Nephron (organoid): Measurements from ENCODE around the gene RNASE3.
"Not testable (repeated sequence)": the region's sequence is repeated elsewhere in the genome, so short reads cannot be mapped to it uniquely, and the experiment has no call there.

ENCODE experiments used
- H3K27ac Mint-ChIP-seq, 3 experiments: 2 replicates each; pipeline ENCODE4 v1.8.0; 2020; ENCODE audit warnings: mixed read lengths in 3 of 3, mild to moderate bottlenecking in 2 of 3, moderate library complexity in 1 of 3
- H3K27me3 Mint-ChIP-seq: 2 replicates; pipeline ENCODE4 v1.8.0; 2021; ENCODE audit warnings: low read depth, mild to moderate bottlenecking, moderate library complexity, mixed read lengths
- H3K36me3 Mint-ChIP-seq: 2 replicates; pipeline ENCODE4 v1.8.0; 2020; ENCODE audit warnings: low read depth, mixed read lengths
- H3K4me1 Mint-ChIP-seq: 2 replicates; pipeline ENCODE4 v1.8.0; 2020; ENCODE audit warnings: mixed read lengths
- H3K4me3 Mint-ChIP-seq, 3 experiments: 2 replicates each; pipeline ENCODE4 v1.8.0; 2020; ENCODE audit warnings: mild to moderate bottlenecking in 3 of 3, mixed read lengths in 3 of 3, moderate library complexity in 2 of 3
- H3K9me3 Mint-ChIP-seq: 2 replicates; pipeline ENCODE4 v1.8.0; 2020; ENCODE audit warnings: mixed read lengths
- TF ChIP-seq, protein P1 (sequence below), 3 experiments: fragments of 200-600 bp; sonication (generic); IDR thresholded peaks; one replicate each; pipeline ENCODE4 v1.5.0; 2021; ENCODE audit warnings: antibody characterized with exemption in 3 of 3; ENCODE audit not compliant: unreplicated experiment in 3 of 3

The RNASE3 gene

DNA sequence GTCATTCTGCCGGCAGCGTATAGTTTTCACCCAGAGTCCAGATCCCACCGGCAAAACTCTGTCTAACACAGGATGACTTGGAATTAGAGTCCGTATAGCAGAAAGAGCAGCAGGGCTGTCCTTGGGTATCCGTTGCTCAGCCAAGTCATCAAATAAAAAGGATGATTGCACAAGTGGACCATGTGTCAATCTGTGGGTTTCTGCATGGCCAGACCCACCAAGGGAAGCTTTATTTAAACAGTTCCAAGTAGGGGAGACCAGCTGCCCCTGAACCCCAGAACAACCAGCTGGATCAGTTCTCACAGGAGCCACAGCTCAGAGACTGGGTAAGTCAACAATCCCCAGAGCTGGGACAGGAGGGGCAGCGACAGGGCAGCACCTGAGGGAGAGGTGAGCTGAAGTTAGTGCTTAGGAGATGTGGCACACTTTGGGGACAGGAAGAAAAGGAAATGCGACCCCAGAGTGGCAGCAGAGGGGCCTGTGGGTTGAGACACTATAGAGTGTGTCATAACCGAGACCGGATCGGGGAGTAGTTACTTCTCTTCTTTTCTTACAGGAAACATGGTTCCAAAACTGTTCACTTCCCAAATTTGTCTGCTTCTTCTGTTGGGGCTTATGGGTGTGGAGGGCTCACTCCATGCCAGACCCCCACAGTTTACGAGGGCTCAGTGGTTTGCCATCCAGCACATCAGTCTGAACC lies at the start of gene RNASE3:
RNASE3 (plus strand) TSS at position 260 of the 700 bp plus-strand sequence; CDS start at position 562, 302 bp downstream.
- H3K9me3 Mint-ChIP-seq, H3K4me3 Mint-ChIP-seq, H3K27ac Mint-ChIP-seq, H3K4me1 Mint-ChIP-seq, H3K36me3 Mint-ChIP-seq: not testable (repeated sequence)
- peaks cover 30% of the 10 kb centered on the region for H3K27me3 Mint-ChIP-seq

DNA sequence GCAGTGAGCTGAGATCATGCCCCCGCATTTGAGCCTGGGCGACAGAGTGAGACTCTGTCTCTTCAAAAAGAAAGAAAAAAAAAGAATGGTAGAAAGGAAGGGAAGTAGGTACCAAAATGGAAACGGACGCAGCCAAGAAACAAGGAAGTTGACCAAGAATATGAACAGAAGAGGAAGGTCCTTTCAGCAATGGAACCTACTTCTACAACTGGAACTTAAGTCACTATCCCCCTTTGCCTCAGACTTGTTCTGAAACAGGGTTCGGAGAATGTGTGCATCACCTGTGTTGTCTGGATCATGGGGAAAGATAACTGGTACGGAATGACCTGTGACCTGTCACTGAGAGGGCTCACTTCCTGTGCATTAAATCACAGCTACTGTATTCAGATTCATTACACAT lies 44.6 kb upstream of the RNASE3 start:
- Mint-ChIP-seq H3K4me3 (no peak overlapping the region), H3K27ac (no peak overlapping the region), H3K36me3 (no peaks in the 10 kb centered on the region), H3K9me3 (no peaks in the 10 kb centered on the region), H3K27me3 (peaks cover 8% of the 10 kb centered on the region), H3K4me1 (no peaks in the 10 kb centered on the region)
- TF ChIP-seq, protein P1, sequence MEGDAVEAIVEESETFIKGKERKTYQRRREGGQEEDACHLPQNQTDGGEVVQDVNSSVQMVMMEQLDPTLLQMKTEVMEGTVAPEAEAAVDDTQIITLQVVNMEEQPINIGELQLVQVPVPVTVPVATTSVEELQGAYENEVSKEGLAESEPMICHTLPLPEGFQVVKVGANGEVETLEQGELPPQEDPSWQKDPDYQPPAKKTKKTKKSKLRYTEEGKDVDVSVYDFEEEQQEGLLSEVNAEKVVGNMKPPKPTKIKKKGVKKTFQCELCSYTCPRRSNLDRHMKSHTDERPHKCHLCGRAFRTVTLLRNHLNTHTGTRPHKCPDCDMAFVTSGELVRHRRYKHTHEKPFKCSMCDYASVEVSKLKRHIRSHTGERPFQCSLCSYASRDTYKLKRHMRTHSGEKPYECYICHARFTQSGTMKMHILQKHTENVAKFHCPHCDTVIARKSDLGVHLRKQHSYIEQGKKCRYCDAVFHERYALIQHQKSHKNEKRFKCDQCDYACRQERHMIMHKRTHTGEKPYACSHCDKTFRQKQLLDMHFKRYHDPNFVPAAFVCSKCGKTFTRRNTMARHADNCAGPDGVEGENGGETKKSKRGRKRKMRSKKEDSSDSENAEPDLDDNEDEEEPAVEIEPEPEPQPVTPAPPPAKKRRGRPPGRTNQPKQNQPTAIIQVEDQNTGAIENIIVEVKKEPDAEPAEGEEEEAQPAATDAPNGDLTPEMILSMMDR (IDR thresholded peaks at IDR 0.05; ENCODE audit: unreplicated experiment in 3 of 3) = no peak

DNA sequence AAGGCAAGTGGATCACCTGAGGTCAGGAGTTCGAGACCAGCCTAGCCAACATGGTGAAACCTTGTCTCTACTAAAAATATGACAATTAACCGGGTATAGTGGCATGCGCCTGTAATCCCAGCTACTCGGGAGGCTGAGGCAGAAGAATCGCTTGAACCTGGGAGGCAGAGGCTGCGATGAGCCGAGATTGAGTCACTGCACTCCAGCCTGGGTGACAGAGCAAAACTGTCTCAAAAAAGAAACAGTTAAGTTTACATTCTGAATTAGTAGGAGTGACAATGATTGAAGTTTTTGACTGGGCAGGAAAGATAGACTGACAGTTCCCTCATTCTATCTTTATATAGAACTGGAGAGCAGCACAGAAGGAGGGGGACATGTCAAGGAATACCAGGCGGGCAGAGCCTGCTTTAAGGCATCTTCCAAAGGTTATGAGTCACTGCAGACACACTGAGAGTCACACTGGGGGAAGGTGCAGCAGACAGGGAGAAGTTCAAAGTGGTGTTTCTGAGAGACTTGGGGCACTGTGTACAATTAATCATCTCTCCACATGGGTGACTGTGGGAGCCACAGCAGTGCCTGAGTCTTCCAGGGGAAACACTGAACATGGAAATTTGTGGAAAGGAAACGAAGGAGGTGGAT lies 42.8 kb upstream of the RNASE3 start:
- Mint-ChIP-seq H3K4me1 (no peaks in the 10 kb centered on the region), H3K27ac (peak overlapping the region in 1 of 3 experiments; percentile 1), H3K9me3 (no peaks in the 10 kb centered on the region), H3K27me3 (peaks cover 8% of the 10 kb centered on the region), H3K36me3 (no peaks in the 10 kb centered on the region), H3K4me3 (no peak overlapping the region)
- TF ChIP-seq, protein P1 (IDR thresholded peaks at IDR 0.05; ENCODE audit: unreplicated experiment in 3 of 3) = no peak

DNA sequence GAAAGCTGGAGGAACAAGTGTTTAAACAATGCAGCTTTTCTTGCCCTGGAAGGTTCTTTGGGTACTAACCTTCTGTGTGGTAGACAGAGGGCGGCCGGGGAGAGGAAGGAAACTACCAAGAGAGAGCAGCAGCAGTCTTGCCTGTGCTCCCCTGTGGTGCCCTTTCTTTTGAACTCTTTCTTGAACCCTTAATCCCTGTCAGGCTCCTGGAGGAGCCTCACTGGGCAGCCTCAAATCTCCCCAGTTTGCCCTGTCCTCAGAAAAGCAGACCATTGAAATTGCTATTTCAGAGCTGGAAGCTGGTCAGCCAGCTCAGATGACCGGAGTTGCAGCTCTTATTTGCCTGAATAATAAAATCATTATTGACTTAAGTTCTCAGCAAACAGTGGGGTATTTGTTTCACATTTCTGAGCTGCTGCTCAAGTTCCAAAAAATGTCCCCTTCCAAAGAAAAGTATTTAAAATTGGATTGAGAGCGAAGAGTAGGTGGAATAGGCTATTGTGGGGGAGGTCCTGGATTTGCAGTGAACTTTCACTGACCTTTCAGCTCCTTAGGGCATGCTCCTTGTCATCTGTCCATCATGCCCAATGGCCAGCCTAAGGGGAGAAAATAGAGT lies 42.1 kb upstream of the RNASE3 start:
- TF ChIP-seq, protein P1 (IDR thresholded peaks at IDR 0.05; ENCODE audit: unreplicated experiment in 3 of 3) = no peak
- no peak overlapping the region for H3K4me3 Mint-ChIP-seq
- peak overlapping the region in 1 of 3 experiments; percentile 1 for H3K27ac Mint-ChIP-seq
- H3K27me3 Mint-ChIP-seq = peaks cover 8% of the 10 kb centered on the region
- no peaks in the 10 kb centered on the region for H3K4me1 Mint-ChIP-seq
- no peaks in the 10 kb centered on the region for H3K9me3 Mint-ChIP-seq
- H3K36me3 Mint-ChIP-seq = no peaks in the 10 kb centered on the region

DNA sequence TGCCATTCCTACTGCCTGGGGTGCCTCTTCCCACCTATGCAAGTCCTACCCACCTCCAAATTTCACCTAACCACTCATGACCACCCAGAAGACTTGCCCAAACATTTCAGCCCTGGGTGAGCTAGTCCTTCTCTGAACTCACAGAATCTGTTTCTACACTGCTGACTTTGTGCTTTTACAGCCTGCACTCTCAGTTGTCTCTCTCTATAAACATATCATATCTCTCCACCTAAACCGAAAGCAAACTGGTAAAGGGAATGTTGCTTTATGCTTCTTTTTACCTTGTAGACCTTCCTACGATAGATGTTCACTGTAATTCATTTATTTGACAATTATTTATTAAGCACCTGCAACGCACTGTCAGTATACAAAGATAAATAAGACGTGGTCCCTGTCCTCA lies 38.1 kb upstream of the RNASE3 start:
- H3K4me3 Mint-ChIP-seq = no peak overlapping the region
- H3K27ac Mint-ChIP-seq = no peak overlapping the region
- peaks cover 10% of the 10 kb centered on the region for H3K27me3 Mint-ChIP-seq
- TF ChIP-seq, protein P1 (IDR thresholded peaks at IDR 0.05; ENCODE audit: unreplicated experiment in 3 of 3) = no peak
- no peaks in the 10 kb centered on the region for H3K36me3 Mint-ChIP-seq
- no peaks in the 10 kb centered on the region for H3K9me3 Mint-ChIP-seq
- H3K4me1 Mint-ChIP-seq = no peaks in the 10 kb centered on the region

DNA sequence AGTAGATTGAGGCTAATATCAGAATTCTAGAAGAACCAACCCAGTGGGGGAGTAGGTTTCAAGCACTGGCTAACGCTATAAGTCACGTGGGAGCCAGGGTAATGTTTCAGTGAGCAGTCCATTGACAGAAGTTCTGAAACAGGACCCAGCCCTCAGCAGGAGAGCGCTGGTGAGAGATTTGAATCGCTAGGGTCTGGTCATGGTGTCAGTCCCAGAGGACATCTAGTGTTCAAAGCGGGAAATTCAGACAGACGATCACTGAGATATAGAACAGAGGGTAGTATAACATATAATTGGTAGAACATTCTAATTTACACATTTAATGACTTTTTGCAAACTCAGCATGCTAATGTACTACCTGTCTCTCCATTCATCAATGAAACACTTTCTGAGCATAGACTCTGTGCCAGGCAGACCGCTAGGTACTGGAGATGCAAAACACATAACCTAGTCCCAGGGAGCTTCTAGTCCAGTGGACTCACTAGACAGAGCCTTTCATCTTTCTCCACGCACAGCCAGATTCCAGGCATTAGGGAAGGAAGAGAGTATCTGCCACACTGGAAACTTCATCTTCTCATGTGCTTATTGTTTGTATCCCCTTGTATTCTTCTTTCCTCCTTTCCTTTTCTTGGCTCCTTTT lies 35.4 kb upstream of the RNASE3 start:
- Mint-ChIP-seq H3K36me3 (no peaks in the 10 kb centered on the region), H3K4me3 (no peak overlapping the region), H3K9me3 (no peaks in the 10 kb centered on the region), H3K27ac (no peak overlapping the region), H3K27me3 (peaks cover 10% of the 10 kb centered on the region), H3K4me1 (no peaks in the 10 kb centered on the region)
- TF ChIP-seq, protein P1 (IDR thresholded peaks at IDR 0.05; ENCODE audit: unreplicated experiment in 3 of 3) = peak; percentile 76 to 82 (median 78)
